ENCODE data around the gene PRKCD.

The PRKCD gene

GRCh38 chr3:53161450-53161819, 426 bp downstream of the PRKCD start:
- Histone ChIP-seq H3K9me3 (ENCODE audit: control insufficient read depth, low read depth, low read length) (no peaks in the 10 kb centered on the region), H3K27me3 (ENCODE audit: control insufficient read depth, insufficient read depth, low read length) (peaks cover 8% of the 10 kb centered on the region), H3K4me3 (ENCODE audit: low read length) (peak overlapping the region; percentile 73), H3K9ac (ENCODE audit: low read length) (no peak overlapping the region), H3K27ac (ENCODE audit: low read length) (no peak overlapping the region), H3K4me1 (ENCODE audit: control insufficient read depth, low read depth, low read length) (peaks cover 4% of the 10 kb centered on the region), H3K36me3 (ENCODE audit: control insufficient read depth, low read depth, low read length) (no peaks in the 10 kb centered on the region)

GRCh38 chr3:53161820-53162671, 1.0 kb downstream of the PRKCD start:
- peaks cover 8% of the 10 kb centered on the region for H3K27me3 ChIP-seq (ENCODE audit: control insufficient read depth, insufficient read depth, low read length)
- H3K4me3 ChIP-seq (ENCODE audit: low read length): peak overlapping the region; percentile 73
- no peak overlapping the region for H3K9ac ChIP-seq (ENCODE audit: low read length)
- H3K9me3 ChIP-seq (ENCODE audit: control insufficient read depth, low read depth, low read length): no peaks in the 10 kb centered on the region
- H3K4me1 ChIP-seq (ENCODE audit: control insufficient read depth, low read depth, low read length): peaks cover 4% of the 10 kb centered on the region
- H3K36me3 ChIP-seq (ENCODE audit: control insufficient read depth, low read depth, low read length): no peaks in the 10 kb centered on the region
- no peak overlapping the region for H3K27ac ChIP-seq (ENCODE audit: low read length)

GRCh38 chr3:53162672-53163443, 1.8 kb downstream of the PRKCD start:
- H3K4me1 ChIP-seq (ENCODE audit: control insufficient read depth, low read depth, low read length): peaks cover 10% of the 10 kb centered on the region
- no peak overlapping the region for H3K9ac ChIP-seq (ENCODE audit: low read length)
- H3K4me3 ChIP-seq (ENCODE audit: low read length): peak overlapping the region; percentile 37
- H3K27ac ChIP-seq (ENCODE audit: low read length): no peak overlapping the region
- no peaks in the 10 kb centered on the region for H3K9me3 ChIP-seq (ENCODE audit: control insufficient read depth, low read depth, low read length)
- H3K27me3 ChIP-seq (ENCODE audit: control insufficient read depth, insufficient read depth, low read length): peaks cover 8% of the 10 kb centered on the region
- no peaks in the 10 kb centered on the region for H3K36me3 ChIP-seq (ENCODE audit: control insufficient read depth, low read depth, low read length)

- Histone ChIP-seq H3K9me3 (ENCODE audit: control insufficient read depth, low read depth, low read length) (no peaks in the 10 kb centered on the region), H3K4me1 (ENCODE audit: control insufficient read depth, low read depth, low read length) (peaks cover 19% of the 10 kb centered on the region), H3K27ac (ENCODE audit: low read length) (no peak overlapping the region), H3K36me3 (ENCODE audit: control insufficient read depth, low read depth, low read length) (no peaks in the 10 kb centered on the region), H3K4me3 (ENCODE audit: low read length) (no peak overlapping the region), H3K9ac (ENCODE audit: low read length) (no peak overlapping the region), H3K27me3 (ENCODE audit: control insufficient read depth, insufficient read depth, low read length) (peaks cover 8% of the 10 kb centered on the region)
Measured at GRCh38 chr3:53163444-53164387, 2.7 kb downstream of the PRKCD start.

- peaks cover 21% of the 10 kb centered on the region for H3K4me1 ChIP-seq (ENCODE audit: control insufficient read depth, low read depth, low read length)
Measured at GRCh38 chr3:53164911-53165310, 3.9 kb downstream of the PRKCD start.

GRCh38 chr3:53166206-53166605, 5.2 kb downstream of the PRKCD start:
- no peaks in the 10 kb centered on the region for H3K36me3 ChIP-seq (ENCODE audit: control insufficient read depth, low read depth, low read length)
- H3K4me3 ChIP-seq (ENCODE audit: low read length): no peak overlapping the region
- no peak overlapping the region for H3K9ac ChIP-seq (ENCODE audit: low read length)
- no peaks in the 10 kb centered on the region for H3K9me3 ChIP-seq (ENCODE audit: control insufficient read depth, low read depth, low read length)
- no peaks in the 10 kb centered on the region for H3K27me3 ChIP-seq (ENCODE audit: control insufficient read depth, insufficient read depth, low read length)
- H3K4me1 ChIP-seq (ENCODE audit: control insufficient read depth, low read depth, low read length): peaks cover 26% of the 10 kb centered on the region
- H3K27ac ChIP-seq (ENCODE audit: low read length): no peak overlapping the region

More at GRCh38 chr3:53164911-53165310, 3.9 kb downstream of the PRKCD start:
- H3K27ac ChIP-seq (ENCODE audit: low read length): no peak overlapping the region
- H3K9ac ChIP-seq (ENCODE audit: low read length): no peak overlapping the region
- H3K9me3 ChIP-seq (ENCODE audit: control insufficient read depth, low read depth, low read length): no peaks in the 10 kb centered on the region
- peaks cover 6% of the 10 kb centered on the region for H3K27me3 ChIP-seq (ENCODE audit: control insufficient read depth, insufficient read depth, low read length)
- no peaks in the 10 kb centered on the region for H3K36me3 ChIP-seq (ENCODE audit: control insufficient read depth, low read depth, low read length)
- no peak overlapping the region for H3K4me3 ChIP-seq (ENCODE audit: low read length)

GRCh38 chr3:53166781-53167291, 5.8 kb downstream of the PRKCD start:
- no peak overlapping the region for H3K9ac ChIP-seq (ENCODE audit: low read length)
- no peaks in the 10 kb centered on the region for H3K27me3 ChIP-seq (ENCODE audit: control insufficient read depth, insufficient read depth, low read length)
- no peak overlapping the region for H3K4me3 ChIP-seq (ENCODE audit: low read length)
- no peaks in the 10 kb centered on the region for H3K9me3 ChIP-seq (ENCODE audit: control insufficient read depth, low read depth, low read length)
- H3K4me1 ChIP-seq (ENCODE audit: control insufficient read depth, low read depth, low read length): peaks cover 32% of the 10 kb centered on the region
- H3K36me3 ChIP-seq (ENCODE audit: control insufficient read depth, low read depth, low read length): no peaks in the 10 kb centered on the region
- H3K27ac ChIP-seq (ENCODE audit: low read length): no peak overlapping the region

- Histone ChIP-seq H3K27me3 (ENCODE audit: control insufficient read depth, insufficient read depth, low read length) (no peaks in the 10 kb centered on the region), H3K36me3 (ENCODE audit: control insufficient read depth, low read depth, low read length) (no peaks in the 10 kb centered on the region), H3K9me3 (ENCODE audit: control insufficient read depth, low read depth, low read length) (no peaks in the 10 kb centered on the region), H3K4me1 (ENCODE audit: control insufficient read depth, low read depth, low read length) (peaks cover 40% of the 10 kb centered on the region), H3K27ac (ENCODE audit: low read length) (no peak overlapping the region), H3K9ac (ENCODE audit: low read length) (no peak overlapping the region), H3K4me3 (ENCODE audit: low read length) (no peak overlapping the region)
Measured at GRCh38 chr3:53167418-53168174, 6.6 kb downstream of the PRKCD start.

- Histone ChIP-seq H3K9me3 (ENCODE audit: control insufficient read depth, low read depth, low read length) (no peaks in the 10 kb centered on the region), H3K9ac (ENCODE audit: low read length) (no peak overlapping the region), H3K4me3 (ENCODE audit: low read length) (no peak overlapping the region), H3K27me3 (ENCODE audit: control insufficient read depth, insufficient read depth, low read length) (no peaks in the 10 kb centered on the region), H3K4me1 (ENCODE audit: control insufficient read depth, low read depth, low read length) (peaks cover 44% of the 10 kb centered on the region), H3K36me3 (ENCODE audit: control insufficient read depth, low read depth, low read length) (no peaks in the 10 kb centered on the region), H3K27ac (ENCODE audit: low read length) (no peak overlapping the region)
Measured at GRCh38 chr3:53168175-53168923, 7.3 kb downstream of the PRKCD start.

Data from iPS-18a (cell line).